Neuron (in vitro differentiated cells): ENCODE measurements around the gene PGK1.
"Not testable (repeated sequence)": the region's sequence is repeated elsewhere in the genome, so short reads cannot be mapped to it uniquely, and the experiment has no call there.

Source experiments
- H2AFZ ChIP-seq: one replicate; pipeline ENCODE4 v1.6.1; 2013; ENCODE audit warnings: low read depth, mild to moderate bottlenecking, inconsistent platforms, low read length, moderate library complexity
- H3K27me3 ChIP-seq: one replicate; pipeline ENCODE4 v1.6.1; 2013; ENCODE audit warnings: low read length; ENCODE audit not compliant: insufficient read depth
- H3K36me3 ChIP-seq: one replicate; pipeline ENCODE4 v1.6.1; 2013; ENCODE audit warnings: low read length; ENCODE audit not compliant: insufficient read depth
- H3K4me1 ChIP-seq: one replicate; pipeline ENCODE4 v1.6.1; 2013; ENCODE audit warnings: low read length; ENCODE audit not compliant: insufficient read depth
- H3K4me3 ChIP-seq: 2 replicates; pipeline ENCODE4 v1.5.1; 2013; ENCODE audit warnings: mild to moderate bottlenecking, low read length, moderate library complexity
- H3K9me3 ChIP-seq: one replicate; pipeline ENCODE4 v1.6.1; 2013; ENCODE audit warnings: low read length

The PGK1 gene

GRCh38 chrX:78103623-78104446 lies at the start of gene PGK1:
PGK1 (plus strand) TSS chrX:78104248; CDS start chrX:78104341, 93 bp downstream.
- no peak within 1 kb of the TSS for H2AFZ ChIP-seq
- no peaks in the 10 kb centered on the region for H3K9me3 ChIP-seq
- peak within 1 kb of the TSS; percentile 86 for H3K4me3 ChIP-seq
- H3K36me3 ChIP-seq = no peaks in the 10 kb centered on the region
- peaks cover 11% of the 10 kb centered on the region for H3K4me1 ChIP-seq
- H3K27me3 ChIP-seq = no peaks in the 10 kb centered on the region

GRCh38 chrX:78063687-78064086 lies 40.4 kb upstream of the PGK1 start:
- Histone ChIP-seq H3K9me3 (no peaks in the 10 kb centered on the region), H2AFZ (no peak overlapping the region), H3K4me3 (no peak overlapping the region), H3K36me3 (no peaks in the 10 kb centered on the region), H3K4me1 (no peaks in the 10 kb centered on the region), H3K27me3 (no peaks in the 10 kb centered on the region)

GRCh38 chrX:78064152-78064551 lies 39.9 kb upstream of the PGK1 start:
- Histone ChIP-seq H3K27me3 (no peaks in the 10 kb centered on the region), H3K9me3 (no peaks in the 10 kb centered on the region), H2AFZ (no peak overlapping the region), H3K4me3 (no peak overlapping the region), H3K36me3 (no peaks in the 10 kb centered on the region), H3K4me1 (no peaks in the 10 kb centered on the region)

DNA sequence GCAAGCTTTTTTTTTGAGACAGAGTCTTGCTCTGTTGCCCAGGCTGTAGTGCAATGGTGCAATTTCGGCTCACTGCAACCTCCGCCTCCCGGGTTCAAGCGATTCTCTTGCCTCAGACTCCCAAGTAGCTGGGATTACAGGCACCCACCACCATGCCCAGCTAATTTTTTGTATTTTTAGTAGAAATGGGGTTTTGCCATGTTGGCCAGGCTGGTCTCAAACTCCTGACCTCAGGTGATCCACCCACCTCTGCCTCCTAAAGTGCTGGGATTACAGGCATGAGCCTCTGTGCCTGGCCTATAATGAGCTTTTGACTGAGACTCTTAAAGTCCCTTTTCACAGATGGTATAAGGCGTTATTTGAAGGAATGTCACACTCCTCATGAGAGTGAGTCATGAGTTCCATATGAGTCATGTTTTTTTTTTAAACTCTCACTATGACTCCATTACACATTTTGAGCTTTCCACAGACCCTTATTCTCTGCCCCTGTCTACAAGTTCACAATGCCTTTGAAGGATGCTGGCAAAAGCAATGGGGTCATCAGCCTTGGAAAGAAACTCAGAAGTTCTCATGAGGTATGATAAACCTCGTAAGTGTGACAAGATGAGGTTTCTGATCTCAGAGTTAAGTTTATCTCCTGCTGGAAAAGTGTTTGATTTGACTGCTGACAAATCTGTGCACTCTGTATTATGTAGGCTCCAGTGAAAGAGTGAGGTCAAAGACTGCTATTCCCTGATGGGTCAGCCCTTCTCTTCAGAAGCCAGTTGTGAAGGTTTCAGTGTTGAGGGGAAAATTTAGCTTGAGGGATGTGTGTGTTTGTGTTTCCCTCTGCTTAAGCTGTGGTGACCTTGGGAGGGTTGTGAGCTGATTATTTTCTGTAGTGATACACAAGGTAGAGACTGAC lies 39.1 kb upstream of the PGK1 start:
- H2AFZ ChIP-seq, H3K4me1 ChIP-seq, H3K4me3 ChIP-seq, H3K36me3 ChIP-seq, H3K27me3 ChIP-seq, H3K9me3 ChIP-seq: not testable (repeated sequence)

DNA sequence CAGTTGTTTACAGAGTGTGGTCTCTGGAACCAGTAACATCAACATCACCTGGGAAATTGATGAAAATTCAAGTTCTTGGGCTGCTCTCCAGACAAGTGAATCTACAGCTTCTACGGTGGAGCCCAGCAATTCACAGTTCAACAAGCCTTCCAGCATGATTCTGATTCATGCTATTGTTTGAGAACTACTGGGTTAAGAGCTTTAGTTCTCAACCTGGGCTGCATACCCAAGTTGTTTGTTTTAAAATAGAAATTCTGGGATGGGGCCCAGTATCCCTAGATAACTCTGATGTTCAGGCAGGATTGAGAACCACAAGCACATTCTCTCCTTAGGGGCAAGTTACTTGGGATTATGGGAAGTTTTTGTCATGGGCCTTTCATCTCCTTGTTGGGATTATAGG lies 37.9 kb upstream of the PGK1 start:
- Histone ChIP-seq H3K27me3 (no peaks in the 10 kb centered on the region), H3K9me3 (no peaks in the 10 kb centered on the region), H2AFZ (no peak overlapping the region), H3K36me3 (no peaks in the 10 kb centered on the region), H3K4me3 (no peak overlapping the region), H3K4me1 (no peaks in the 10 kb centered on the region)

GRCh38 chrX:78071331-78071730 lies 32.7 kb upstream of the PGK1 start:
- Histone ChIP-seq H2AFZ (no peak overlapping the region), H3K4me3 (no peak overlapping the region)

DNA sequence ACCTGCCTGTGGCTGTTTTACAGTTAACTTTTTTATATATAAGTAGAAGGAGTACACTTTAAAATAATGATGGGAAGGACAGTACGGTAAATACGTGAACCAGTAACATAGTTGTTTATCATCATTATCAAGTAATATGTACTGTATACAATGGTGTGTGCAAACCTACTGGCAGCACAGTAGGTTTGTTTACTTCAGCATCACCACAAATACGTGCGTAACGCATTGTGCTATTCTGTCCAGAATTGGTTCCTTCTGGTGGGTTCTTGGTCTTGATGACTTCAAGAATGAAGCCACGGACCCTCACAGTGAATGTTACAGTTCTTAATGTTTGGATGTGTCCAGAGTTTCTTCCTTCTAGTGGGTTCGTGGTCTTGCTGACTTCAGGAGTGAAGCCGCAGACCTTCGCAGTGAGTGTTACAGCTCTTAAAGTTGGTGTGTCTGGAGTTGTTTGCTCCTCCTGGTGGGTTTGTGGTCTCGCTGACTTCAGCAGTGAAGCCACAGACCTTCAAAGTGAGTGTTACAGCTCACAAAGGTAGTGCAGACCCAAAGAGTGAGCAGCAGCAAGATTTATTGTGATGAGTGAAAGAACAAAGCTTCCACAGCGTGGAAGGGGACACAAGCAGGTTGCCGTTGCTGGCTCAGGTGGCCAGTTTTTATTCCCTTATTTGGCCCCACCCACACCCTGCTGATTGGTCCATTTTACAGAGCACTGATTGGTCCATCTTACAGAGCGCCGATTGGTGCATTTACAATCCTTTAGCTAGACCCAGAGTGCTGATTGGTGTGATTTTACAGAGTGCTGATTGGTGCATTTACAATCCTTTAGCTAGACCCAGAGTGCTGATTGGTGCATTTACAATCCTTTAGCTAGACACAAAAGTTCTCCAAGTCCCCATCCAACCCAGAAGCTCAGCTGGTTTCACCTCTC lies 30.6 kb upstream of the PGK1 start:
- H3K36me3 ChIP-seq, H3K4me3 ChIP-seq, H2AFZ ChIP-seq, H3K4me1 ChIP-seq, H3K27me3 ChIP-seq, H3K9me3 ChIP-seq: not testable (repeated sequence)

More at GRCh38 chrX:78071331-78071730, 32.7 kb upstream of the PGK1 start:
- no peaks in the 10 kb centered on the region for H3K4me1 ChIP-seq
- no peaks in the 10 kb centered on the region for H3K9me3 ChIP-seq
- H3K36me3 ChIP-seq = no peaks in the 10 kb centered on the region
- no peaks in the 10 kb centered on the region for H3K27me3 ChIP-seq

DNA sequence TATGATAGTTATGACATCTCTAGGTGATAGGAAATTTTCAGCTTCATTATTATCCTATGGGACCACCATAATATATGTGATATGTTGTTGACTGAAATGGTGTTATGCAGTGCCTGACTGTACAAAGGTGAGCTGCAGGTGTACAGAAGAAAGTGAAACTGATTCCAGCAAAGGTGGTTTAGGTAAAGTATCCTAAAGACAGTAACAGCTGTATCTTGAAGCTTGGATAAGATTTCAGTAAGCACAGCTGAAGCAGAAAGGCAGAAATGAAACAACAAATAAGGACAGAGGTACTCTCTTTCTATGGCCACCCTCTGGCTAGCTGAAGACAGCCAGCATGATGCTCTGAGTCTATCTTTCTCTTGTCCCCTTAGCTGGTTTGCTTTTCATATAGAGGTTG lies 30.0 kb upstream of the PGK1 start:
- no peaks in the 10 kb centered on the region for H3K36me3 ChIP-seq
- no peak overlapping the region for H3K4me3 ChIP-seq
- H3K27me3 ChIP-seq = no peaks in the 10 kb centered on the region
- H3K4me1 ChIP-seq = no peaks in the 10 kb centered on the region
- no peaks in the 10 kb centered on the region for H3K9me3 ChIP-seq
- H2AFZ ChIP-seq = no peak overlapping the region

- H3K4me3 ChIP-seq = no peak overlapping the region
- H3K36me3 ChIP-seq = no peaks in the 10 kb centered on the region
- H3K4me1 ChIP-seq = no peaks in the 10 kb centered on the region
- H3K9me3 ChIP-seq = no peaks in the 10 kb centered on the region
- H2AFZ ChIP-seq = no peak overlapping the region
- no peaks in the 10 kb centered on the region for H3K27me3 ChIP-seq
Measured at GRCh38 chrX:78075787-78076389, 28.2 kb upstream of the PGK1 start.

GRCh38 chrX:78081413-78081812 lies 22.6 kb upstream of the PGK1 start:
- H3K27me3 ChIP-seq, H3K4me3 ChIP-seq, H3K36me3 ChIP-seq, H3K4me1 ChIP-seq, H2AFZ ChIP-seq, H3K9me3 ChIP-seq: not testable (repeated sequence)

DNA sequence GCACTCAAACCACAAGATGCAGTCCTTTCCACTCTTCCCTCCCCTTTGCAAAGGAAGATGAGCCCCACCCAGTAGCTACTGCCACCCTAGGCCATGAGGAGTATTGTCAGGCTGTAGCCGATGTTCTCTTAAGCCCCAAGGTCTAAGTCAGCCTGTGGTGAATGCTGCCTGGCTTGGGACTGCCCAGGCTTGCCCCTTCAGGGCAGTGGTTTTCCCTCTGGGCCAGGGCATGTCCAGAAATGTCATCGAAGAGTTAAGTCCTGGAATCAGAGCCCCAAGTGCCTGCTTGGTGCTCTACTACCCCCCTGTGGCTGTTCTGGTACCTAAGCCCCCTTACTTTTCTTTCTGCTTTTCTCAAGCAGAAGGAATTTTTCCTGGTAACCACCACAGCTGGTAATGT lies 11.8 kb upstream of the PGK1 start:
- Histone ChIP-seq H2AFZ (no peak overlapping the region), H3K36me3 (no peaks in the 10 kb centered on the region), H3K4me1 (no peaks in the 10 kb centered on the region), H3K4me3 (no peak overlapping the region), H3K9me3 (no peaks in the 10 kb centered on the region), H3K27me3 (peaks cover 2% of the 10 kb centered on the region)

GRCh38 chrX:78098108-78098507 lies 5.9 kb upstream of the PGK1 start:
- Histone ChIP-seq H3K4me1 (no peaks in the 10 kb centered on the region), H3K36me3 (no peaks in the 10 kb centered on the region), H3K27me3 (peaks cover 4% of the 10 kb centered on the region), H3K9me3 (no peaks in the 10 kb centered on the region), H3K4me3 (no peak overlapping the region), H2AFZ (no peak overlapping the region)
